ENCODE results near the gene CCDC127. TPM values are rescaled to one million over a fixed set of nuclear protein-coding genes. Genes with fewer than 3 reads are reported as not detected.
"Not testable (repeated sequence)": the region's sequence is repeated elsewhere in the genome, so short reads cannot be mapped to it uniquely, and the experiment has no call there.

Gene CCDC127, protein sequence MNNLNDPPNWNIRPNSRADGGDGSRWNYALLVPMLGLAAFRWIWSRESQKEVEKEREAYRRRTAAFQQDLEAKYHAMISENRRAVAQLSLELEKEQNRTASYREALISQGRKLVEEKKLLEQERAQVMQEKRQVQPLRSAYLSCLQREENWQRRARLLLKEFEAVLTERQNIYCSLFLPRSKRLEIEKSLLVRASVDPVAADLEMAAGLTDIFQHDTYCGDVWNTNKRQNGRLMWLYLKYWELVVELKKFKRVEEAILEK
- total RNA-seq (2014; rRNA removed; shearing (Covaris generic); ENCODE audit: low replicate concordance): 2.6 and 4.7 TPM in 2 replicates

DNA sequence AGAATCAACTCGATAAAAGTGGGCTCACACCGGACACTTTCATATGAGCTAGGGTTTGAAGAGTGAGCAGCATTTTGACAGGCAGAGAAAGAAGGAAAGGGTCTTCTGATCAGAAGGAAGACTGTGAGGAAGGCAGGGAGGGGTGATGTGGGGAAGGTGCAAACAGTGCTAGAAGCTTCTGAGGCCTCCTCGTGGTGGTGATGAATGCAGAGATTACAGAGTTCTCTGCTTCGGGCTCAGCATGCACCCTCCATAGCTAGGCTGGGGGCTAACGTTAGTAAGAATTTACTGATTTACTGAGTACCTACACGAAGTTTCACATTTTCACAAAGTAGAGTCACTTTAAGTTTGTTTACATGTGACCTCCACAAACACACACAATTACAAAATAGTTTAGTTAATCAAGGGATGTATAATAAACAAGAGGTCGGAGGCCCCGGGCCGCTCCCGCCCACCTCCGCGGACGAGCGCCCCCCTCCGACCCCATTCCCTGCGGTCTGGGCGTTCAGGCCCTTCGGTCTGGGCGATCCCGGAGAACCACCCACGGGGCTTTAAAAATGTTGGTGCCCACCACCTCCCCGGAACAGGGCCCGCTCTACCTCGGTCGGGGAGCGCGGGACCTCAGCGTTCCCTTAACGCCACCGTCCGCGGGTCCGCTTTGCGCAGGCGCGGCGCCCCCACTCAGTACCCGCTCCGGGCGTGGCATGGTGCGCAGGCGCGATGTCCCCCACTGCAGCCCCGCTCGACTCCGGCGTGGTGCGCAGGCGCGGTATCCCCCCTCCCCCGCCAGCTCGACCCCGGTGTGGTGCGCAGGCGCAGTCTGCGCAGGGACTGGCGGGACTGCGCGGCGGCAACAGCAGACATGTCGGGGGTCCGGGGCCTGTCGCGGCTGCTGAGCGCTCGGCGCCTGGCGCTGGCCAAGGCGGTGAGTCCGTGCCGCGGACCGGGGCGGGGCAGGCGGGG, at the start of gene CCDC127, which contains the start of gene SDHA:
TSS of gene CCDC127 (minus strand) at position 660 of the 963 bp plus-strand sequence. CDS start 1,304 bp downstream, outside the sequence.
TSS of gene SDHA (plus strand) at position 827 of the 963 bp plus-strand sequence. CDS start at position 863, 36 bp downstream.
- Histone ChIP-seq H4K20me1 (ENCODE audit: insufficient read depth, low read depth, low read length) (peaks cover 20% of the 10 kb centered on the region), H2AFZ (ENCODE audit: low read length) (peak within 1 kb of the TSS; percentile 47; the same call in 1 of the 2 replicates), H3K4me1 (ENCODE audit: low read length) (peaks cover 20% of the 10 kb centered on the region), H3K9ac (ENCODE audit: low read length) (peak within 1 kb of the TSS; percentile 98), H3K4me3 (ENCODE audit: low read length) (peak within 1 kb of the TSS; percentile 97), H3K79me2 (ENCODE audit: low read length) (peaks cover 81% of the 10 kb centered on the region), H3K4me2 (ENCODE audit: low read depth, low read length, poor library complexity, severe bottlenecking) (peak within 1 kb of the TSS; percentile 99), H3K27ac (ENCODE audit: low read length) (peak within 1 kb of the TSS; percentile 47; the same call in 1 of the 2 replicates)
- not testable (repeated sequence) for H3K9me2 ChIP-seq (replicated peaks; ENCODE audit: insufficient read depth, low read length); H3K27me3 ChIP-seq (ENCODE audit: low read length); H3K9me3 ChIP-seq (ENCODE audit: low read length); H3K36me3 ChIP-seq (ENCODE audit: insufficient read depth, low read length)
- peak; percentile 98 for DNase-seq

DNA sequence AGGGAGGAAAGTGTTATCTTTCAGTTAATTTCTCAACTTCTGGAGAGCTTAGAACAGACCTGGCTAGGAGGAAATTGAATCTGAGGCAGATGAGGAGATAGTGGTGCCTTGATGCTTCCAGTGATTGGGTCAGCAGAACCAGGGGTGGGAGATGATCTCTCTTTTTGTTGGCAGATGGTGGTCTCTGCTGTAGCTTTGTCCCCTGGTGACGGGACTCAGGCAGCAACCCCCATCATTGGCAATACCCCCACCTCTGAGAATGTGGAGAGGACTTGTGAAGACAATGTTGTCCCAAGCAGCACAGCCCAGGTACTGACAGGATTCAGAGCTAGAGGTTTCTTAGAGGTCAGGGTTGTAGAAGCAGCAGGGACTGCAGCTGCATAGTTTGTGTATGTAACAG, 49.8 kb upstream of the CCDC127 start:
- Histone ChIP-seq H3K4me2 (ENCODE audit: low read depth, low read length, poor library complexity, severe bottlenecking) (no peak overlapping the region), H3K27me3 (ENCODE audit: low read length) (no peaks in the 10 kb centered on the region), H3K4me3 (ENCODE audit: low read length) (no peak overlapping the region), H3K36me3 (ENCODE audit: insufficient read depth, low read length) (peaks cover 4% of the 10 kb centered on the region; the same call in 1 of the 2 replicates), H3K4me1 (ENCODE audit: low read length) (peaks cover 16% of the 10 kb centered on the region), H3K9ac (ENCODE audit: low read length) (no peak overlapping the region), H3K27ac (ENCODE audit: low read length) (no peak overlapping the region), H2AFZ (ENCODE audit: low read length) (no peak overlapping the region), H3K9me3 (ENCODE audit: low read length) (no peaks in the 10 kb centered on the region), H3K79me2 (ENCODE audit: low read length) (peaks cover 7% of the 10 kb centered on the region), H4K20me1 (ENCODE audit: insufficient read depth, low read depth, low read length) (no peaks in the 10 kb centered on the region), H3K9me2 (replicated peaks; ENCODE audit: insufficient read depth, low read length) (no peaks in the 10 kb centered on the region)
- peak; percentile 37 for DNase-seq

DNA sequence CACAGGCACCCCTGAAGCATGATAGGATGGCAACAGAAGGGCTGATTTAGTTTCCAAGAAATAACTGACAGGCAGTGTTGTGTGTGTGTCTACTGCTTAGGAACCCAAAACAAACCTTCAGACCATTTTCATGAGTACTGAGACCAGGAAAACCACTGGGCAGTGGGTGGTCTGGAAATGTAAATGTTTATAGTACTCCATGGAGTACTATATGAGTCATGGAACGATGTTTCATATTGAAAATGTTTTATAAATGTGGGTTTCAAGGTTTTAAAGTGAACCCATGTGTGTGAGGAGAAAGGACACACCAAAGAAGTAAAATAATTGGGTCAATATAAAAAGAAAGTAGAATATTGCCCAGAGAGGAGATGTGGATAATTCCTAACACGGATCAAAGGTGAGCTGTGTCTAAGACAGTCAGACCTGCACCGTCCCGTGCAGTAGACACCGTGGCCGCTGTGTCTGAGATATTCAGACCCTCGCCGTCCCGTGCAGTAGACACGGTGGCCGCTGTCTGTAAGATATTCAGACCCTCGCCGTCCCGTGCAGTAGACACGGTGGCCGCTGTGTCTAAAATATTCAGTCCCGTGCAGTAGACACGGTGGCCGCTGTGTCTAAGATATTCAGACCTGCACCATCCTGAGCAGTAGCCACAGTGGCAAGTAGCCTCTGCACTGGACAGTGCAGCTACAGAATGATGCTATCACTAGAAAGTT, 48.5 kb upstream of the CCDC127 start:
- peaks cover 14% of the 10 kb centered on the region for H3K4me1 ChIP-seq (ENCODE audit: low read length)
- H2AFZ ChIP-seq (ENCODE audit: low read length); H3K9me3 ChIP-seq (ENCODE audit: low read length); H3K27ac ChIP-seq (ENCODE audit: low read length); H3K36me3 ChIP-seq (ENCODE audit: insufficient read depth, low read length); H3K79me2 ChIP-seq (ENCODE audit: low read length); H4K20me1 ChIP-seq (ENCODE audit: insufficient read depth, low read depth, low read length); H3K4me2 ChIP-seq (ENCODE audit: low read depth, low read length, poor library complexity, severe bottlenecking); H3K9ac ChIP-seq (ENCODE audit: low read length); H3K9me2 ChIP-seq (replicated peaks; ENCODE audit: insufficient read depth, low read length); H3K4me3 ChIP-seq (ENCODE audit: low read length); DNase-seq; H3K27me3 ChIP-seq (ENCODE audit: low read length): not testable (repeated sequence)

DNA sequence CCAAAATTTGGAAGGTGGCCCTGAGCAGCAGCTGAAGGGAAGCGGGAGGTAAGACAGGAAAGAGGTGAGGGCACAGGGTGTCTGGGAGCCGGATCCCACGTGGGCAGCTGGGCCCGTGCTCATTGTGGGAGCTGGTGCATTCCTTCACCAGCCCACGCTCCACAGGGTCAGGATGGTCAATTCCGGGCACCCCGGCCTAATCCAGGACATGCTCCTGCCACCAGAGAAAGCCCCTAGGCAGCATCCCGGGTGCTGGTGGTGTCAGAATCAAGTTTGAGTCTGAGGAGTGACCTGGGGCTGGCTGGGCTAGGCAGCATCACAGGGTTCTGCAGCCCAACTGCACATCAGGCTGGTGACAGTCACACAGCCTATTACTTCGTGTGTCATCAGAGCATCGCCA, 46.4 kb upstream of the CCDC127 start:
- H3K4me2 ChIP-seq (ENCODE audit: low read depth, low read length, poor library complexity, severe bottlenecking): no peak overlapping the region

DNA sequence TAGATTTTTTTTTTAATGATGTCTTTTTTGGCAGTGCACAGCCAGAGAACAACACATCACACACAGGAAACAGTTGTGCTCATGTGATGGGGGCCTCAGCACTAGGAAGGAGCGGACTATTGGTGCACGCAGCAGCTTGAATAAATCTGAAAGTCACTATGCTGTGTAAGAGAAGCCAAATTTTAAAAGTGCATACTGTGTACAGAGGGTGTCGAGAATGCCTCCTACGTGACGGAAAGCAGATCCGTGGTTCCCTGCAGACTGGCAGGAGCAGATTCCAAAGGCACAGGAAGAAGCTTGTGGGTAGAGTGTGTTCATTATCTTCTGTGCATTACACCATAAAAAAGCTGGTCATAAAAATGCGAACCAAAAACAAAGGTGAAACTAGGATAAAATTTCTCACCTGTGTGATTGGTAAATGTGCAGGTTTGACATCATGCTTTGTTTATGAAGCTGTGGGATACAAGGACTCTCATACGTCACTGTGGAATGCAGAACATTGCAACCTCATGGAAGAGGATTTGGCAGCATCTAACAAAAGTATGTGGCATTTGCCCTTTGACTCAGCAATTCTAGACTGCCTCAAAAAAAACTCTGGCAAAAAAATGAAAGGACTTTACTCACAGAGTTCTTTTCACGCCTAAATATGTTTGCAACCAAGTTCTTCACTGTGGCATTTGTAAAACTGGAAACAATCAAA, 45.5 kb upstream of the CCDC127 start:
- not testable (repeated sequence) for H3K9me2 ChIP-seq (replicated peaks; ENCODE audit: insufficient read depth, low read length); H3K27ac ChIP-seq (ENCODE audit: low read length); H3K4me2 ChIP-seq (ENCODE audit: low read depth, low read length, poor library complexity, severe bottlenecking); H3K79me2 ChIP-seq (ENCODE audit: low read length); H3K4me1 ChIP-seq (ENCODE audit: low read length); H3K4me3 ChIP-seq (ENCODE audit: low read length); H3K9me3 ChIP-seq (ENCODE audit: low read length); H3K36me3 ChIP-seq (ENCODE audit: insufficient read depth, low read length); H4K20me1 ChIP-seq (ENCODE audit: insufficient read depth, low read depth, low read length); DNase-seq; H3K9ac ChIP-seq (ENCODE audit: low read length); H3K27me3 ChIP-seq (ENCODE audit: low read length); H2AFZ ChIP-seq (ENCODE audit: low read length)

More for the DNA sequence above, 46.4 kb upstream of the CCDC127 start:
- Histone ChIP-seq H3K9ac (ENCODE audit: low read length) (no peak overlapping the region), H2AFZ (ENCODE audit: low read length) (no peak overlapping the region), H3K9me2 (replicated peaks; ENCODE audit: insufficient read depth, low read length) (no peaks in the 10 kb centered on the region), H3K79me2 (ENCODE audit: low read length) (no peaks in the 10 kb centered on the region), H3K27ac (ENCODE audit: low read length) (no peak overlapping the region), H3K36me3 (ENCODE audit: insufficient read depth, low read length) (peaks cover 4% of the 10 kb centered on the region; the same call in 1 of the 2 replicates), H4K20me1 (ENCODE audit: insufficient read depth, low read depth, low read length) (no peaks in the 10 kb centered on the region), H3K4me3 (ENCODE audit: low read length) (no peak overlapping the region), H3K27me3 (ENCODE audit: low read length) (no peaks in the 10 kb centered on the region), H3K4me1 (ENCODE audit: low read length) (peaks cover 6% of the 10 kb centered on the region), H3K9me3 (ENCODE audit: low read length) (no peaks in the 10 kb centered on the region)
- peak; percentile 10 for DNase-seq

DNA sequence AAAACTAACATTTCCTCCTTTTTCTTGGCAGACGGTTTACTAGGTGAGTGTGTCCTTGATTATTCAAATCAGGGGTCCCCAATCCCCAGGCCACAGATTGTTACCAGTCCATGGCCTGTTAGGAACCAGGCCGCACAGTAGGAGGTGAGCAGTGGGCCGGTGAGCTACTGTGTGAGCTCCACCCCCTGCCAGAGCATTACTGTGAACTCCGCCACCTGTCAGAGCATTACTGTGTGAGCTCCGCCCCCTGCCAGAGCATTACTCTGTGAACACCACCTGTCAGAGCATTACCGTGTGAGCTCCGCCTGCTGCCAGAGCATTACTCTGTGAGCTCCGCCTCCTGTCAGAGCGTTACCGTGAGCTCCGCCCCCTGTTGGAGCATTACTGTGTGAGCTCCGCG, 39.2 kb upstream of the CCDC127 start:
- Histone ChIP-seq H3K36me3 (ENCODE audit: insufficient read depth, low read length) (peaks cover 39% of the 10 kb centered on the region), H3K27ac (ENCODE audit: low read length) (no peak overlapping the region), H4K20me1 (ENCODE audit: insufficient read depth, low read depth, low read length) (no peaks in the 10 kb centered on the region), H3K4me1 (ENCODE audit: low read length) (no peaks in the 10 kb centered on the region), H3K9me3 (ENCODE audit: low read length) (no peaks in the 10 kb centered on the region), H3K9me2 (replicated peaks; ENCODE audit: insufficient read depth, low read length) (no peaks in the 10 kb centered on the region), H3K4me2 (ENCODE audit: low read depth, low read length, poor library complexity, severe bottlenecking) (no peak overlapping the region), H3K4me3 (ENCODE audit: low read length) (no peak overlapping the region), H3K9ac (ENCODE audit: low read length) (no peak overlapping the region), H2AFZ (ENCODE audit: low read length) (no peak overlapping the region), H3K79me2 (ENCODE audit: low read length) (no peaks in the 10 kb centered on the region), H3K27me3 (ENCODE audit: low read length) (no peaks in the 10 kb centered on the region)
- DNase-seq: no peak

DNA sequence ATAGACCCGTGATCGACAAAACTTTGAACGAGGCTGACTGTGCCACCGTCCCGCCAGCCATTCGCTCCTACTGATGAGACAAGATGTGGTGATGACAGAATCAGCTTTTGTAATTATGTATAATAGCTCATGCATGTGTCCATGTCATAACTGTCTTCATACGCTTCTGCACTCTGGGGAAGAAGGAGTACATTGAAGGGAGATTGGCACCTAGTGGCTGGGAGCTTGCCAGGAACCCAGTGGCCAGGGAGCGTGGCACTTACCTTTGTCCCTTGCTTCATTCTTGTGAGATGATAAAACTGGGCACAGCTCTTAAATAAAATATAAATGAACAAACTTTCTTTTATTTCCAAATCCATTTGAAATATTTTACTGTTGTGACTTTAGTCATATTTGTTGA, 38.4 kb upstream of the CCDC127 start:
- not testable (repeated sequence) for DNase-seq; H3K9me3 ChIP-seq (ENCODE audit: low read length); H2AFZ ChIP-seq (ENCODE audit: low read length); H3K9me2 ChIP-seq (replicated peaks; ENCODE audit: insufficient read depth, low read length); H3K9ac ChIP-seq (ENCODE audit: low read length); H3K27me3 ChIP-seq (ENCODE audit: low read length); H3K4me1 ChIP-seq (ENCODE audit: low read length); H3K4me2 ChIP-seq (ENCODE audit: low read depth, low read length, poor library complexity, severe bottlenecking); H3K79me2 ChIP-seq (ENCODE audit: low read length); H3K27ac ChIP-seq (ENCODE audit: low read length); H4K20me1 ChIP-seq (ENCODE audit: insufficient read depth, low read depth, low read length); H3K4me3 ChIP-seq (ENCODE audit: low read length)
- peaks cover 41% of the 10 kb centered on the region for H3K36me3 ChIP-seq (ENCODE audit: insufficient read depth, low read length)

Data from Karpas-422 (cell line).